ENCODE data around the gene GFI1B. TPM values are rescaled to one million over a fixed set of nuclear protein-coding genes. Genes with fewer than 3 reads are reported as not detected.

Gene GFI1B
- total RNA-seq, 1 donor from 2014 or later, result not detected

- no peak overlapping the region for H3K4me3 ChIP-seq (ENCODE audit: low read depth, low read length)
- DNase-seq (ENCODE audit: low read depth), result no peak
- TF ChIP-seq, protein P1, sequence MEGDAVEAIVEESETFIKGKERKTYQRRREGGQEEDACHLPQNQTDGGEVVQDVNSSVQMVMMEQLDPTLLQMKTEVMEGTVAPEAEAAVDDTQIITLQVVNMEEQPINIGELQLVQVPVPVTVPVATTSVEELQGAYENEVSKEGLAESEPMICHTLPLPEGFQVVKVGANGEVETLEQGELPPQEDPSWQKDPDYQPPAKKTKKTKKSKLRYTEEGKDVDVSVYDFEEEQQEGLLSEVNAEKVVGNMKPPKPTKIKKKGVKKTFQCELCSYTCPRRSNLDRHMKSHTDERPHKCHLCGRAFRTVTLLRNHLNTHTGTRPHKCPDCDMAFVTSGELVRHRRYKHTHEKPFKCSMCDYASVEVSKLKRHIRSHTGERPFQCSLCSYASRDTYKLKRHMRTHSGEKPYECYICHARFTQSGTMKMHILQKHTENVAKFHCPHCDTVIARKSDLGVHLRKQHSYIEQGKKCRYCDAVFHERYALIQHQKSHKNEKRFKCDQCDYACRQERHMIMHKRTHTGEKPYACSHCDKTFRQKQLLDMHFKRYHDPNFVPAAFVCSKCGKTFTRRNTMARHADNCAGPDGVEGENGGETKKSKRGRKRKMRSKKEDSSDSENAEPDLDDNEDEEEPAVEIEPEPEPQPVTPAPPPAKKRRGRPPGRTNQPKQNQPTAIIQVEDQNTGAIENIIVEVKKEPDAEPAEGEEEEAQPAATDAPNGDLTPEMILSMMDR (conservative IDR thresholded peaks at IDR 0.05; ENCODE audit: low read depth, low read length), result no peak
Measured at GRCh38 chr9:132980157-132980556, 1.7 kb downstream of the GFI1B start.

DNA sequence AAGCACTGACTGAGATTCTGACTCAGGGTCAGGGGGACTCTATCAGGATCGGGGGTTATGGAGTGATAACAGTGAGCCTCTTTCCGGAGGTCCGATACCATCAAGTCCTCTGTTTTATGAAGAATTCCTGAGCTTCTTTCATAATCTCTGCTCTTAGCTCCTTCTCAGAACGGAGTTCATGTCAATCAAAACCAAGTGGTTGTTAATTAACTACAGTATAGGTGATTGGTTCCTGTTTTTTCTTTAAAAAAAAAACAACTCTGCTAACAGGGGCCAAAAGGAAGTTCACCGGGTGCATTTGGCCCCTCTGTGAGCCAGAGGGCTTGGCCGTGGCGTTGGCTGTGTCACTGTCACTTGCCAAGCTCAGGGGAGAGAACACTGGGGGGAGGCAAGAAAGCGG is 4.0 kb downstream of the GFI1B start:
- TF ChIP-seq, protein P1 (conservative IDR thresholded peaks at IDR 0.05; ENCODE audit: low read depth, low read length), result no peak
- no peak overlapping the region for H3K4me3 ChIP-seq (ENCODE audit: low read depth, low read length)
- DNase-seq (ENCODE audit: low read depth), result no peak

DNA sequence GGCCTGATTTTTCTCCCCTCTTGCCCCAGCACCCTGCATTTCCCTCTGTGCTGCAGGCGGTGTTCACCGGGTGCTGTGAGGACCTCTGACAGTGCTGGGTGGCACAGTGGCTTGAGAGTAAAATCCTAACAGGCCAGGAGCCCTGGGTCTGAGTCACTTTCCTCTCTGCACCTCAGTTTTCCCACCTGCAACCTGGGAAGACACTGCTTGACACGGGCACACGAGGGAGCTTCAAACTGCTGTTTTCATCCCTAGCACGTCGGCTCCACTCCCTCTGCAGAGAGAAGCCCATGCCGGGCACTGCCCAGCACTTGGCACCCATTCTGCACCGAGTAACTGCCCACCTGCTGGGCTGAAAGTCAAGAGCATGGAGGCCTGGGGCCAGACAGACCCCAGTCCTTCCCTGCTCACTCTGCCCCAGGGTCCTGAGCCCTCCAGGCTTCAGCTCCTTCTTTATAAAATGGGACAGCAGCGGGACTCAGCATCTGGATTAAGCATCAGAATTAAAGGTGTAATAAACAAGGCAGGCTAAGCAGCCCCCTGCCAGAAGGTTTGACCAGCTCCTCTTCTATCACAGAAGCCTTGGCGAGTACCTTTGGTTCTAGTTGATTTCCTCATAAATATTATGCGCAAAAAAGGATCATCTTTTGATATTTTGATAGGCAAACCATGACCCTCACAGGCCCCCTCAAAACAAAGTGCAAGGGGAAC is 5.2 kb downstream of the GFI1B start:
- H3K4me3 ChIP-seq (ENCODE audit: low read depth, low read length), result no peak overlapping the region
- TF ChIP-seq, protein P1 (conservative IDR thresholded peaks at IDR 0.05; ENCODE audit: low read depth, low read length), result no peak

GRCh38 chr9:132984202-132985070 is 5.9 kb downstream of the GFI1B start:
- H3K4me3 ChIP-seq (ENCODE audit: low read depth, low read length), result no peak overlapping the region
- TF ChIP-seq, protein P1 (conservative IDR thresholded peaks at IDR 0.05; ENCODE audit: low read depth, low read length), result no peak
- no peak for DNase-seq (ENCODE audit: low read depth)

More for the DNA sequence above, 5.2 kb downstream of the GFI1B start:
- no peak for DNase-seq (ENCODE audit: low read depth)

DNA sequence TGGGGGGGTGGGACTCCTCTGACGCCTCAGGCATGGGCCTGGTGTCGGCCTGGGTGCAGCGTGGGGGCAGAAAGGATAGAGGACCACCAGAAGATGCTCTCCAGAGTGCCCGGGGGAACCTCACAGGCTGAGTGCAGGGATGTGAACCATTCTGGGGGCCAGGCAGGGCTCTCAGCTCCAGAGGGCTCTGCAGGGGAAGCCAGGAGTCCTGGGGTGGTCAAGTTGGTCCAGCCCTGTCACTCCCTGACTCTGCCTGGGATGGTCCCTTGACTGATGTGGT is 6.5 kb downstream of the GFI1B start:
- TF ChIP-seq, protein P1 (conservative IDR thresholded peaks at IDR 0.05; ENCODE audit: low read depth, low read length), result no peak
- no peak overlapping the region for H3K4me3 ChIP-seq (ENCODE audit: low read depth, low read length)
- no peak for DNase-seq (ENCODE audit: low read depth)

DNA sequence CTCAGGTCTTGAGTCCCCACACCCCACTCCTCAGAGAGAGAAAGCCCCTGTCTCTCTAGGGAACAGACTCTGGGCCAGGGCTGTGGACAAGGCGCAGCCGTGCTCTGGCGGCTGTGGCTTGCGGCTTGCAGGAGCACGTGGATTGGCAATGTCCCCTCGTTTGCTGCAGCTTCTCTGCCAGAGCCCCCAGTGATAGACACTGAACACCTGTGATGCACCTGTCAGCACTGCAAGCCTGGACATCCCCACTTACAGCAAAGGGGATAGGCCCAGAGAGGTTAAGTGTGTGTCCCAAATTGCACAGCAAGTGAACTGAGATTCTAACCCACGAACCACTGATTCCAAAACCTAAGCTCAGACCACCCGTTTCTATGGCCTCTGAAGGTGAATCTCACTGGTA is 7.0 kb downstream of the GFI1B start:
- DNase-seq (ENCODE audit: low read depth), result no peak
- H3K4me3 ChIP-seq (ENCODE audit: low read depth, low read length), result no peak overlapping the region
- TF ChIP-seq, protein P1 (conservative IDR thresholded peaks at IDR 0.05; ENCODE audit: low read depth, low read length), result no peak

Measured in epithelial cell of proximal tubule (primary cell).